SU-DHL-6 (cell line): ENCODE data around the gene OSBPL9.

ENCODE experiments used
- H2AFZ ChIP-seq: fragments of 200-600 bp; sonication (generic); 2 replicates; pipeline ENCODE4 v1.6.1; 2014; ENCODE audit warnings: low read depth, mild to moderate bottlenecking, moderate library complexity, mixed read lengths, antibody characterized with exemption, low read length; ENCODE audit not compliant: severe bottlenecking
- H3F3A ChIP-seq: fragments of 200-600 bp; shearing (Covaris generic); 2 replicates; pipeline ENCODE4 v1.6.0; 2016; ENCODE audit warnings: antibody characterized with exemption, mild to moderate bottlenecking; ENCODE audit not compliant: insufficient read depth
- H3K27ac ChIP-seq: fragments of 200-600 bp; sonication (generic); 2 replicates; pipeline ENCODE4 v1.5.1; 2016; ENCODE audit warnings: low read depth, mild to moderate bottlenecking, low read length, moderate library complexity, mixed read lengths
- H3K27me3 ChIP-seq: fragments of 200-600 bp; sonication (generic), shearing (Covaris generic); 2 replicates; pipeline ENCODE4 v1.6.0; 2014; ENCODE audit warnings: mild to moderate bottlenecking, low read length
- H3K36me3 ChIP-seq: fragments of 200-600 bp; sonication (generic); 2 replicates; pipeline ENCODE4 v1.6.1; 2014; ENCODE audit warnings: mild to moderate bottlenecking, low read length, mixed read lengths
- H3K4me2 ChIP-seq: fragments of 300-600, 200-600 bp; shearing (Covaris generic), sonication (generic); 2 replicates; pipeline ENCODE4 v1.6.0; 2014; ENCODE audit warnings: low read length, low read depth, mild to moderate bottlenecking; ENCODE audit not compliant: poor library complexity, severe bottlenecking
- H3K4me3 ChIP-seq: fragments of 200-600 bp; sonication (generic); 2 replicates; pipeline ENCODE4 v1.5.1; 2014; ENCODE audit warnings: antibody characterized with exemption, low read length, mild to moderate bottlenecking, mixed read lengths; ENCODE audit not compliant: insufficient read depth, poor library complexity, severe bottlenecking
- H3K79me2 ChIP-seq: fragments of 200-600 bp; sonication (generic); 2 replicates; pipeline ENCODE4 v1.6.1; 2014; ENCODE audit warnings: mild to moderate bottlenecking, low read length, moderate library complexity; ENCODE audit not compliant: insufficient read depth
- H3K9ac ChIP-seq: fragments of 200-600 bp; sonication (generic); 2 replicates; pipeline ENCODE4 v1.7.0; 2014; ENCODE audit warnings: mild to moderate bottlenecking, low read length
- H3K9me2 ChIP-seq: fragments of 200-600 bp; sonication (generic); replicated peaks from 2 replicates; pipeline ENCODE4 v1.6.1; 2014; ENCODE audit warnings: low read length; ENCODE audit not compliant: insufficient read depth
- H3K9me3 ChIP-seq: fragments of 200-600 bp; sonication (generic); 2 replicates; pipeline ENCODE4 v1.6.1; 2014; ENCODE audit warnings: low read length, mixed read lengths; ENCODE audit not compliant: insufficient read depth
- H4K20me1 ChIP-seq: fragments of 200-600 bp; sonication (generic); 2 replicates; pipeline ENCODE4 v1.6.1; 2014; ENCODE audit warnings: low read depth, mild to moderate bottlenecking, antibody characterized with exemption, low read length, moderate library complexity, mixed read lengths
- EZH2phosphoT487 ChIP-seq: fragments of 200-600 bp; sonication (generic), shearing (Covaris generic); conservative IDR thresholded peaks from 2 replicates; pipeline ENCODE4 v1.6.1; 2018; ENCODE audit warnings: mild to moderate bottlenecking, antibody characterized with exemption, low read length, moderate library complexity, mixed read lengths
- TF ChIP-seq, protein P1 (sequence below): fragments of 200-600 bp; sonication (generic); IDR thresholded peaks from one replicate; pipeline ENCODE4 v1.5.1; 2017; ENCODE audit warnings: antibody characterized with exemption, mild to moderate bottlenecking, low read length, moderate library complexity; ENCODE audit not compliant: insufficient read depth, poor library complexity, severe bottlenecking

The OSBPL9 gene

DNA sequence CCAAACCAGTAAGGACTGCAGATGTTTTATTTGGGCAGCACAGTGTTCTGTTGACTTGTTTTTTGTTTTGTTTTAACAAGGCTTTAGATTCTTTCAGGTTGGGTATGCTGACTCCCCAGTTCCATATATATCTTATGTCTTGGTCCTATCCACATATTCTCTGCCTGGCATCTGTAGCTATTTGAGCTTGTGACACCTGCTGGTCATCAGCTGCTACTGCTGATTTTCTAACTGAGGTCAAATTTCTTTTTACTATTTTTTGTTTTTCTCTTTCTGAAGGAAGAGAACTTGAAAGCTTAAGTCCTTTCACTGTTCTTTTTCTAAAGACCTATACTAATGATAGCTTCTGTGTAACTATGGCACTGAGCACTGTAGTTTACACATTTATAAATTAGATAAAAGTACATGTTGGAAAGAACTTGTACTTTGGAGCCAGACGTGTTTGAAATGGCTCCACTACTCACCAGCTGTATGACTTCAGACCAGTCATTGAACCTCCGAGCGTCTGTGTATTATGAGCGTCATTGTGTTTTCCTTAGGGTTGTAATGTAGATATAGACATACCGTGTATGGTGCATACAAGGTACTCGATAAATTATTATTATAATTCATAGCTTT lies 152.2 kb downstream of the OSBPL9 start:
- Histone ChIP-seq H3K4me2 (no peak overlapping the region), H3K27me3 (no peaks in the 10 kb centered on the region), H2AFZ (no peak overlapping the region), H3F3A (no peaks in the 10 kb centered on the region; the same call in 1 of the 2 replicates), H3K9me3 (no peaks in the 10 kb centered on the region), H3K36me3 (peaks cover 3% of the 10 kb centered on the region; the same call in 1 of the 2 replicates), H3K9me2 (no peaks in the 10 kb centered on the region), H3K79me2 (no peaks in the 10 kb centered on the region), H3K9ac (no peak overlapping the region), H3K27ac (no peak overlapping the region), H4K20me1 (no peaks in the 10 kb centered on the region), H3K4me3 (no peak overlapping the region)
- TF ChIP-seq, protein P1, sequence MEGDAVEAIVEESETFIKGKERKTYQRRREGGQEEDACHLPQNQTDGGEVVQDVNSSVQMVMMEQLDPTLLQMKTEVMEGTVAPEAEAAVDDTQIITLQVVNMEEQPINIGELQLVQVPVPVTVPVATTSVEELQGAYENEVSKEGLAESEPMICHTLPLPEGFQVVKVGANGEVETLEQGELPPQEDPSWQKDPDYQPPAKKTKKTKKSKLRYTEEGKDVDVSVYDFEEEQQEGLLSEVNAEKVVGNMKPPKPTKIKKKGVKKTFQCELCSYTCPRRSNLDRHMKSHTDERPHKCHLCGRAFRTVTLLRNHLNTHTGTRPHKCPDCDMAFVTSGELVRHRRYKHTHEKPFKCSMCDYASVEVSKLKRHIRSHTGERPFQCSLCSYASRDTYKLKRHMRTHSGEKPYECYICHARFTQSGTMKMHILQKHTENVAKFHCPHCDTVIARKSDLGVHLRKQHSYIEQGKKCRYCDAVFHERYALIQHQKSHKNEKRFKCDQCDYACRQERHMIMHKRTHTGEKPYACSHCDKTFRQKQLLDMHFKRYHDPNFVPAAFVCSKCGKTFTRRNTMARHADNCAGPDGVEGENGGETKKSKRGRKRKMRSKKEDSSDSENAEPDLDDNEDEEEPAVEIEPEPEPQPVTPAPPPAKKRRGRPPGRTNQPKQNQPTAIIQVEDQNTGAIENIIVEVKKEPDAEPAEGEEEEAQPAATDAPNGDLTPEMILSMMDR = peak; percentile 79
- no peak for TF ChIP-seq EZH2phosphoT487

GRCh38 chr1:51776408-51776807 lies 159.5 kb downstream of the OSBPL9 start:
- no peak overlapping the region for H2AFZ ChIP-seq
- no peak overlapping the region for H3K4me3 ChIP-seq
- no peak for TF ChIP-seq EZH2phosphoT487
- TF ChIP-seq, protein P1 = no peak
- no peaks in the 10 kb centered on the region for H3K27me3 ChIP-seq
- no peaks in the 10 kb centered on the region for H3K9me2 ChIP-seq
- no peak overlapping the region for H3K27ac ChIP-seq
- H4K20me1 ChIP-seq = no peaks in the 10 kb centered on the region
- no peaks in the 10 kb centered on the region for H3F3A ChIP-seq
- no peak overlapping the region for H3K9ac ChIP-seq
- H3K36me3 ChIP-seq = peaks cover 5% of the 10 kb centered on the region; the same call in 1 of the 2 replicates
- no peaks in the 10 kb centered on the region for H3K79me2 ChIP-seq
- H3K4me2 ChIP-seq = no peak overlapping the region
- no peaks in the 10 kb centered on the region for H3K9me3 ChIP-seq

DNA sequence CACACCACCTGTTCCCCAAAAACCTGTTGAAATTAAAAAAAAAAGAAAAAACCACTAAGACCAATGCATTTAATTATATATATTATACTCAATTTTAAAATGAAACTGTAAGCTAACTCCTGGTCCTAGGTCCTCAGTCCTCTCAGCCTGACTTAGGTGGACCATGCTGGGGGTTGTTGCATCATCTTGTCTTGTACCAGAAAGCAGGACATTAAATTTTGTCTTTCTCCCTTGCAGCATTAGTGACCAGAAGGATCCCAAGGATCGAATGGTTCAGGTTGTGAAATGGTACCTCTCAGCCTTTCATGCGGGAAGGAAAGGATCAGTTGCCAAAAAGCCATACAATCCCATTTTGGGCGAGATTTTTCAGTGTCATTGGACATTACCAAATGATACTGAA lies 164.0 kb downstream of the OSBPL9 start:
- H3K4me3 ChIP-seq = no peak overlapping the region
- H3K9me2 ChIP-seq = no peaks in the 10 kb centered on the region
- no peak overlapping the region for H3K27ac ChIP-seq
- H3K36me3 ChIP-seq = peaks cover 5% of the 10 kb centered on the region; the same call in 1 of the 2 replicates
- no peak overlapping the region for H3K9ac ChIP-seq
- no peak overlapping the region for H2AFZ ChIP-seq
- H3K79me2 ChIP-seq = no peaks in the 10 kb centered on the region
- no peak overlapping the region for H3K4me2 ChIP-seq
- no peaks in the 10 kb centered on the region for H3K9me3 ChIP-seq
- no peaks in the 10 kb centered on the region for H3K27me3 ChIP-seq
- H3F3A ChIP-seq = no peaks in the 10 kb centered on the region
- H4K20me1 ChIP-seq = no peaks in the 10 kb centered on the region
- no peak for TF ChIP-seq EZH2phosphoT487
- TF ChIP-seq, protein P1 = no peak
